Astrocyte of the cerebellum (primary cell): ENCODE data around the gene GJB5.
A peak's percentile ranks its signal among the peaks of the same experiment; 100 is the strongest.

Experiments used
- DNase-seq: peaks from one replicate; pipeline ENCODE4 v3.0.0-alpha.2; 2011; ENCODE audit warnings: low read depth
- H3K4me3 ChIP-seq: 2 replicates; pipeline ENCODE4 v1.5.1; 2011; ENCODE audit warnings: mild to moderate bottlenecking, low read depth, low read length, moderate library complexity
- in situ Hi-C: cut with HindIII; loops from 2 replicates; pipeline ENCODE4 v1.10.0; 2017; ENCODE audit warnings: low sequenced_read_pairs
- TF ChIP-seq, protein P1 (sequence below): IDR thresholded peaks from 2 replicates; pipeline ENCODE4 v1.5.1; 2012; ENCODE audit warnings: low read length, low read depth, moderate library complexity, mild to moderate bottlenecking; ENCODE audit errors: missing control alignments

Gene GJB5

DNA sequence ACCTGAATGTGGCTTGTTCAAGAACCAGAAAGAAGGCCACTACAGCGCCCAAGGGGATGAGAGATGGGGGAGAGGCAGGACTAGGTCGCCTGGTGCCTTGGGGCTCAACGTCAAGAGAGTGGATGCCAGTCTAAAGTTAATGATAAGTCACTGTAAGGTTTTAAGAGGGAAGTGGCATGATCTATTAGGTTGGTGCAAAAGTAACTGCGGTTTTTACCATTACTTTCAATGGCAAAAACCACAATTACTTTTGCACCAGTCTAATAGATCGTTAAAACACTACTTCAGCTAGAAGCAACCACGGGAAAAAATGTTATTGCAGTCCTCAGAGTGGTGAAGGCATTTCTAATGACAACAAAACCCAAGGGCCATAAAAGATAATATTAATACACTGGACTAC is 23.5 kb downstream of the GJB5 start:
- DNase-seq = no peak

DNA sequence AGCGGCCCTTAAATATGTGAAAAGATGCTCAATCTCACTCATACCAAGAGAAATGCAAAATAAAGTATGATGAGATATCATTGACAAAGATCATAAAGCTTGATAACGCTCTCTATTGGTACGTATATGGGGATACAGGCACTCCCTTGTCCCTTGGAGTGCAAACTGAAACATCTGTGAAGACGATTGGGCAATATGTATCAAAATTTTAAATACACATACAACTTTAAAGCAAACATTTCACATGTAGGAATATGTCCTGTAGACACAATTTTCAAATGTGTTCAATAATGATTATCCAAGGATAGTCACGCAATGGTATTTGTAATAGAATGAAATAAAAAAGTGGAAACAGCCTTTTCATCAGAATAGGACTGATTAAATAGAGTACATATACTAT is 24.2 kb downstream of the GJB5 start:
- H3K4me3 ChIP-seq = no peak overlapping the region
- no peak for DNase-seq
- in situ Hi-C loops = no loop called here
- TF ChIP-seq, protein P1, sequence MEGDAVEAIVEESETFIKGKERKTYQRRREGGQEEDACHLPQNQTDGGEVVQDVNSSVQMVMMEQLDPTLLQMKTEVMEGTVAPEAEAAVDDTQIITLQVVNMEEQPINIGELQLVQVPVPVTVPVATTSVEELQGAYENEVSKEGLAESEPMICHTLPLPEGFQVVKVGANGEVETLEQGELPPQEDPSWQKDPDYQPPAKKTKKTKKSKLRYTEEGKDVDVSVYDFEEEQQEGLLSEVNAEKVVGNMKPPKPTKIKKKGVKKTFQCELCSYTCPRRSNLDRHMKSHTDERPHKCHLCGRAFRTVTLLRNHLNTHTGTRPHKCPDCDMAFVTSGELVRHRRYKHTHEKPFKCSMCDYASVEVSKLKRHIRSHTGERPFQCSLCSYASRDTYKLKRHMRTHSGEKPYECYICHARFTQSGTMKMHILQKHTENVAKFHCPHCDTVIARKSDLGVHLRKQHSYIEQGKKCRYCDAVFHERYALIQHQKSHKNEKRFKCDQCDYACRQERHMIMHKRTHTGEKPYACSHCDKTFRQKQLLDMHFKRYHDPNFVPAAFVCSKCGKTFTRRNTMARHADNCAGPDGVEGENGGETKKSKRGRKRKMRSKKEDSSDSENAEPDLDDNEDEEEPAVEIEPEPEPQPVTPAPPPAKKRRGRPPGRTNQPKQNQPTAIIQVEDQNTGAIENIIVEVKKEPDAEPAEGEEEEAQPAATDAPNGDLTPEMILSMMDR = no peak

More for the DNA sequence above, 23.5 kb downstream of the GJB5 start:
- TF ChIP-seq, protein P1 = no peak
- H3K4me3 ChIP-seq = no peak overlapping the region
- in situ Hi-C loops = no loop called here

DNA sequence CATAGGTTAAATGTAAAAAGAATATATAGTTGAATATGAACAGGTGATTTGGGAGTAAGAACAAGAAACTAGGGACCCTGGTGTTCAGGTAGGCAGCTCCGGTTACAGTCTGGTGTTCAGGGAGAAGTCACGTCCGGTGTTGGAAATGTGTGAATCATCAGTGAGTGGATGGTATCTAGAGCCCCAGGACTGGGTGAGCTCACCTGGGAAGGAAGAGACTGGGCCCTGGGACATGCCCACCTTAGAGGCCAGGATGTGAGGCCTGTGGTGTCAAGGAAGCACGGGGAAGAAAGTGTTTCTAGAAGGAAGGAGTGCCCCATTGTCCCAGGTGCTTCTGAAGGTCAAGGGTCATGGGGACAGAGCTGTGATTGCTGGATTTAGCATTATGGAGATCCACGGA is 24.7 kb downstream of the GJB5 start:
- DNase-seq = no peak
- in situ Hi-C loops = no loop called here
- TF ChIP-seq, protein P1 = no peak
- no peak overlapping the region for H3K4me3 ChIP-seq

DNA sequence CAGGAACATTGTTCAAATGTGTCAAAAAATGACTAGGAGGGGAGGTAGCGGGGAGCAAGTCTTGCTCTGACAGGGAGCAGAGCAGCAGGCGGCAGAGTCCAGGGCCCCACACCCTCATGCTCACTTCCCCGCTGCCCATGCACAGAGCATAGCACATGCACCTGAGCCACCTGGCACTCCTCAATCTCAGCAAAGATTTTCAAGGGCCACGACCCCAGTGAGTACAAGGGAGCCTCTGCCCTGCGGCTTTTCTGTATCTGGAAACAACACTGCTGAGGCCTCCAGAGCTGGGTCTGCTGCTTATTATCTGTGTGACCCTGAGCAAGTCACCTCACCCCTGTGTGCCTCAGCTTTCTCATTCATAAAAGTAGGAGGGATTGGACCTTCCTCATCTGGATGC is 25.1 kb downstream of the GJB5 start:
- TF ChIP-seq, protein P1 = no peak
- DNase-seq = no peak
- in situ Hi-C loops = no loop called here
- H3K4me3 ChIP-seq = no peak overlapping the region

DNA sequence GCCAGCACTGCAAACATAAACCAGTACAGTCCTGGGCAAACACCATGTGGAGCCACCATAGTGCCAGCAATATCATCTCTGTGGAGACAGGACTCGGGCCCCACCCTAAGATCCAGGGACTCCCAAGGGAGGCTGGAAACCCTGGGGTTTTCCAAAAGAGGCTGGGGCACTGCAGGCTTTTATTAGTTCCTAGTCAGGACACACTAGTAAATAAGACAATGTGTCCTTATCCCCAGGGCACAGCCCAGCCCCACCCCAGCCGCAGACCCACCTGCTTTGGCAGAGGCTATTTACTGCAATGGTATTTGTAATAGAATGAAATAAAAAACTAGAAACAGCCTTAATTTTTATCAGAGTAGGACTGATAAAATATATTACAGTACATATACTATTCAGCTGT is 25.7 kb downstream of the GJB5 start:
- in situ Hi-C loops = no loop called here

DNA sequence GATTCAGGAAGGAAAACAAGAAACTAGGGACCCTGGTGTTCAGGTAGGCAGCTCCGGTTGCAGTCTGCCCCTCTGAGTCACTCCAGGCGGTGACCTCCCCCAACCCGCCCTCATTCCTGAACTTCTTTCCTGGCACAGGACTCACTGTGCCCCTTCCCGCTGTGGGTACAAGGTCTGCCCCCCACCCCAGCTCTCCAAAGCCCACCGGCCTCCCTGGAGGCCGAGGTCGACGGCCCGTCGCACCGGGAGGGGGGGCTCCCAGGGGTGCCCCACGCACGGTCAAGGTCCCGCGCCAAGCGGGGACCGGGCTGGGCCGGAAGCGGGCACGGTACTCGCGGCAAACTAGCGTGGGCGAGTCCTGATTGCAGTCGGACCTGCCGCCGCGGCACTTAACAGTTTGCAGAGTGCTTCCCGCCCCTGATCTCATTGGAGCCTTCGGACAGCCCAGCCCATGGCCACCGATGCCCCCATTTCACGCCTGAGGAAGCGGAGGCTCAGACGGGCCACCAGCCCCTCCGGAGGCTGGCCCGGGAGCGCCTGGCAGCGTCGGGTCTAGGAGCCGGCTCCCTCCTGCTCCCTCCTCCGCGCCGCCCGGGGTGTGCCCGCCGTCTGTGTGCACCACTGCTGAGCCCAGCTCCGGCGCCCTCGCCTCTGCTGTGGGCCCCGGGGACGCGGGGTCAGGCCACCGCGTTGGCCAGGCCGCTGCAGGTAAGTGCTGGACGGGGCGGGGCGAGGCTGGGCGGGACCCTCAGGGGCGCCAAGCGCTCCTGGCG is 26.4 kb downstream of the GJB5 start, which contains the start of gene GJB3:
Gene GJB3, plus strand, starts transcription at position 144 of the 773 bp plus-strand sequence. CDS start 3,549 bp downstream, outside the sequence.
- no peak for DNase-seq
- in situ Hi-C loops = no loop called here
- peak within 1 kb of the TSS; percentile 5 for H3K4me3 ChIP-seq
- TF ChIP-seq, protein P1 = no peak

More for the DNA sequence above, 25.7 kb downstream of the GJB5 start:
- TF ChIP-seq, protein P1 = no peak
- no peak for DNase-seq
- H3K4me3 ChIP-seq = no peak overlapping the region
